ENCODE results near the gene GALR3. TPM values are rescaled to one million over a fixed set of nuclear protein-coding genes. Genes with fewer than 3 reads are reported as not detected.
A peak's percentile ranks its signal among the peaks of the same experiment; 100 is the strongest.
"Not testable (repeated sequence)": the region's sequence is repeated elsewhere in the genome, so short reads cannot be mapped to it uniquely, and the experiment has no call there.

Gene GALR3
- total RNA-seq, 5 donors from 2014 or later (not counting 1 experiment from before 2014, with no cell fraction given), result not detected

DNA sequence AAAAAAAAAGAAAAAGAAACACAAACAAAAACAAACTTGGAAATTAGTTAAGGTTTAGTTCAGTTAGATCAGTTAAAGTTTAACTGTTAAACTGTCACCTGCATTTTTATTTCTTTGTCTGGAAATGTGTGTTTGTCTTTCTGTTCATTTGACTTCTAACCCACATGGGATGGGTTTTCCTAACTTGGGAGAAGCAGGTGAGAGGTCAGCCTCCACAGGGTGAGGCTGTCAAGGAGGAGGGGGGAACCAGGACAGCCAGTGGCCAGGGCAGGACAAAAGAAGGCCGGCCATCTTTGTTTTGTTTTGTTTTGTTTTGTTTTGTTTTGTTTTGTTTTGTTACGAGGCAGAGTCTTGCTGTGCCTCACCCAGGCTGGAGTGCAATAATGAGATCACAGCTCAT lies 28.8 kb upstream of the GALR3 start:
- POLR2A ChIA-PET, result no interaction called here
- no peak for ATAC-seq (replicated peaks in 1 of 4)

DNA sequence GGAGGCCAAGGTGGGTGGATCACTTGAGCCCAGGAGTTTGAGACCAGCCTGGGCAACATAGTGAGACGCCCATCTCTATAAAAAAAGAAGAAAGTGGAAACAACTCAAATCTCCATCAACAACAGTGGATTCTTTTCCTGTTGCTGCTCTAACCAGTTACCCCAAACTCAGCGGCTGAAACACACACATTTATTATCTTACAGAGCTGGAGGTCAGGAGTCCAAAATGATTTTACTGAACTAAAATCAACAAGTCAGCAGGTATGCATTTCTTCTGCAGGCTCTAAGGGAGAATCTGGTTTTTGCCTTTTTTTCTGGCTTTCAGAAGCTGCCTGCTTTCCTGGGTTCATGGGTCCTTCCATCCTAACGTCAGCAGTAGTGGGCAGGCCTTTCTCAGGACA lies 27.1 kb upstream of the GALR3 start:
- ATAC-seq (replicated peaks in 1 of 4) (no peak), DNase-seq (no peak)
- no peaks in the 10 kb centered on the region for H3K4me1 Mint-ChIP-seq
- H3K4me3 ChIP-seq (ENCODE audit: control insufficient read depth in 1 of 2, extremely low read depth in 1 of 2, low read length in 1 of 2), result no peak overlapping the region
- H3K9me3 ChIP-seq, result no peaks in the 10 kb centered on the region
- CTCF ChIA-PET, result no interaction called here
- POLR2A ChIA-PET, result no interaction called here
- no peaks in the 10 kb centered on the region for H3K36me3 Mint-ChIP-seq
- no peaks in the 10 kb centered on the region for H3K27me3 Mint-ChIP-seq
- H3K9me3 Mint-ChIP-seq, result no peaks in the 10 kb centered on the region
- H3K4me3 Mint-ChIP-seq, result no peak overlapping the region
- no peaks in the 10 kb centered on the region for H3K4me1 ChIP-seq (ENCODE audit: control insufficient read depth in 1 of 2, extremely low read depth in 1 of 2, insufficient read depth in 2 of 2, low read length in 2 of 2)
- no peak overlapping the region for H3K27ac Mint-ChIP-seq
- WGBS (ENCODE audit: insufficient coverage), result 70% methylated on average over 2 of the region's 3 CpGs
- H3K27me3 ChIP-seq (replicated peaks in 1 of 2; ENCODE audit: control insufficient read depth in 2 of 2, extremely low read depth in 1 of 2, insufficient read depth in 2 of 2, low read length in 1 of 2), result no peaks in the 10 kb centered on the region
- H3K36me3 ChIP-seq (ENCODE audit: control insufficient read depth in 2 of 2, extremely low read depth in 1 of 2, insufficient read depth in 1 of 2, low read length in 1 of 2), result no peaks in the 10 kb centered on the region
- no peak overlapping the region for H3K27ac ChIP-seq (ENCODE audit: low read length)

More for the DNA sequence above, 28.8 kb upstream of the GALR3 start:
- Histone ChIP-seq H3K27me3 (replicated peaks in 1 of 2; ENCODE audit: control insufficient read depth in 2 of 2, extremely low read depth in 1 of 2, insufficient read depth in 2 of 2, low read length in 1 of 2) (no peaks in the 10 kb centered on the region), H3K4me1 (ENCODE audit: control insufficient read depth in 1 of 2, extremely low read depth in 1 of 2, insufficient read depth in 2 of 2, low read length in 2 of 2) (no peaks in the 10 kb centered on the region), H3K9me3 (no peaks in the 10 kb centered on the region), H3K27ac (ENCODE audit: low read length) (no peak overlapping the region), H3K4me3 (ENCODE audit: control insufficient read depth in 1 of 2, extremely low read depth in 1 of 2, low read length in 1 of 2) (no peak overlapping the region), H3K36me3 (ENCODE audit: control insufficient read depth in 2 of 2, extremely low read depth in 1 of 2, insufficient read depth in 1 of 2, low read length in 1 of 2) (no peaks in the 10 kb centered on the region)
- CTCF ChIA-PET, result no interaction called here
- H3K9me3 Mint-ChIP-seq, result no peaks in the 10 kb centered on the region
- no peak overlapping the region for H3K4me3 Mint-ChIP-seq
- 83% methylated on average over 2 of the region's 2 CpGs for WGBS (ENCODE audit: insufficient coverage)
- no peaks in the 10 kb centered on the region for H3K27me3 Mint-ChIP-seq
- H3K4me1 Mint-ChIP-seq, result no peaks in the 10 kb centered on the region
- H3K27ac Mint-ChIP-seq, result no peak overlapping the region
- no peaks in the 10 kb centered on the region for H3K36me3 Mint-ChIP-seq
- no peak for DNase-seq

DNA sequence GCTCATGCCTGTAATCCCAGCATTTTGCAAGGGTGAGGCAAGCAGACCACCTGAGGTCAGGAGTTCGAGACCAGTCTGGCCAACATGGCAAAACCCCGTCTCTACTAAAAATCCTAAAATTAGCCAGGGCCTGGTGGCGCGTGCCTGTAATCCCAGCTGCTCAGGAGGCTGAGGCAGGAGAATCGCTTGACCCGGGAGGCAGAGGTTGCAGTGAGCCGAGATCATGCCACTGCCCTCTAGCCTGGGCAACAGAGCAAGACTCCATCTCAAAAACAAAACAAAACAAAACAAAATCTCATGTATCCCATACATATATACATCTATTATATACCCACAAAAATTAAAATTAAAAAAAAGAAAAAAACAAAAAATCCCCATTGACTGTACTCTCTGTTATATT lies 25.9 kb upstream of the GALR3 start:
- ATAC-seq (replicated peaks in 1 of 4); H3K27me3 Mint-ChIP-seq; H3K4me1 Mint-ChIP-seq; H3K27ac Mint-ChIP-seq; H3K4me3 ChIP-seq (ENCODE audit: control insufficient read depth in 1 of 2, extremely low read depth in 1 of 2, low read length in 1 of 2); H3K9me3 ChIP-seq; H3K4me3 Mint-ChIP-seq; CTCF ChIA-PET; H3K36me3 Mint-ChIP-seq; DNase-seq; H3K36me3 ChIP-seq (ENCODE audit: control insufficient read depth in 2 of 2, extremely low read depth in 1 of 2, insufficient read depth in 1 of 2, low read length in 1 of 2); H3K27ac ChIP-seq (ENCODE audit: low read length); H3K27me3 ChIP-seq (replicated peaks in 1 of 2; ENCODE audit: control insufficient read depth in 2 of 2, extremely low read depth in 1 of 2, insufficient read depth in 2 of 2, low read length in 1 of 2); H3K4me1 ChIP-seq (ENCODE audit: control insufficient read depth in 1 of 2, extremely low read depth in 1 of 2, insufficient read depth in 2 of 2, low read length in 2 of 2); H3K9me3 Mint-ChIP-seq: not testable (repeated sequence)
- WGBS (ENCODE audit: insufficient coverage), result 100% methylated on average over 5 of the region's 7 CpGs
- POLR2A ChIA-PET, result interaction anchor here in 1 of 2 donors (0.6 kb wide), 1 partner anchor 9 kb away, joined by 9 read pairs; no protein-coding TSS in a partner anchor

DNA sequence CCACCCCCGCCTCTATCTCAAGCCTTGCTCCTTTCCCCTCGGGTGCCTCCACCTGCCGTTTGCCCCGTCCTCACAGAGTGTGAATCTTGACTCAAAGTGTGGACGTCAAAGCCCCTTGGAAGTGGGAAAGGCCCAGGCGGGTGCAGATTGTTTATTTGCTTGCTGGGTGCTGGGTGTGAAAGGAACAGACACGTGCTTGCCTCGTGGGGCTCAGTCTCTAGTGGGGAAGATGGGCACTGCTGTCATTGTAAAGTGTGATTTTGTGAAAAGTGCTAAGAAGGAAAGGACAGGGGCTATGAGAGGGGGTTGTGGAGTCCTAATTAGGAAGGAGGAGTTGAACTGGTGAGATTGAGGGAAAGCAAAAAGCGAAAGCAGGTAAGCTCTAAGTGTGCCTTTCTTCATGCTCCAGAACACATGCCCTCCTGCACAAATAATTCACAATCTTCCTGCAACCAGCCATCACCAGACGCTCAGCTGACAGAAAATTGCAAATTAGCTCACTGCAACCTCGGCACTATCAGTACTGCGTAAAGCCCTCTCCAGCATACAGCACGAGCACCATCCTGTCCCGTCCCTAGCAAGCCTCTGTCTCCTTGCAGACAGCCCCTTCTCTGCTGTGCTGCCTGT lies 25.2 kb upstream of the GALR3 start:
- ChIA-PET POLR2A (no interaction called here), CTCF (interaction anchor here in 1 of 2 donors (0.6 kb wide), 1 partner anchor 9 kb away, joined by 10 read pairs; no protein-coding TSS in a partner anchor)
- Mint-ChIP-seq H3K36me3 (no peaks in the 10 kb centered on the region), H3K27me3 (peaks cover 3 to 7% of the 10 kb centered on the region in 2 donors), H3K4me3 (no peak overlapping the region), H3K4me1 (peaks cover 3 to 7% (median 7%) of the 10 kb centered on the region in 3 donors), H3K27ac (no peak overlapping the region), H3K9me3 (no peaks in the 10 kb centered on the region)
- ATAC-seq (replicated peaks in 1 of 4), result no peak
- WGBS (ENCODE audit: insufficient coverage), result 79% methylated on average over 10 of the region's 14 CpGs
- DNase-seq, result no peak
- Histone ChIP-seq H3K27me3 (replicated peaks in 1 of 2; ENCODE audit: control insufficient read depth in 2 of 2, extremely low read depth in 1 of 2, insufficient read depth in 2 of 2, low read length in 1 of 2) (peaks cover 0 to 16% of the 10 kb centered on the region in 2 experiments), H3K4me1 (ENCODE audit: control insufficient read depth in 1 of 2, extremely low read depth in 1 of 2, insufficient read depth in 2 of 2, low read length in 2 of 2) (peaks cover 5 to 12% of the 10 kb centered on the region in 2 experiments), H3K27ac (ENCODE audit: low read length) (no peak overlapping the region), H3K36me3 (ENCODE audit: control insufficient read depth in 2 of 2, extremely low read depth in 1 of 2, insufficient read depth in 1 of 2, low read length in 1 of 2) (no peaks in the 10 kb centered on the region), H3K9me3 (no peaks in the 10 kb centered on the region), H3K4me3 (ENCODE audit: control insufficient read depth in 1 of 2, extremely low read depth in 1 of 2, low read length in 1 of 2) (no peak overlapping the region)

DNA sequence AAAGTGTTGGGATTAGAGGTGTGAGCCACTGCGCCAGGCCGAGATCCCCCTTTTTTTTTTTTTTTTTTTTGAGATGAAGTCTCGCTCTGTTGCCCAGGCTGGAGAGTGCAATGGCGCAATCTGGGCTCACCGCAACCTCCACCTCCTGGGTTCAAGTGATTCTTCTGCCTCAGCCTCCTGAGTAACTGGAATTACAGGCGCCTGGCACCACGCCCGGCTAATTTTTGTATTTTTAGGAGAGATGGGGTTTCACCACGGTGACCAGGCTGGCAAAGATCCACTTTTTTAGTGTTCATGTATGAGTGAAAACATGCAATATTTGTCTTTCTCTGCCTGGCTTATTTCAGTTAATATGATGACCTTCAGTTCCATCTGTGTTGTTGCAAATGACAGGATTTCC lies 23.2 kb upstream of the GALR3 start:
- Mint-ChIP-seq H3K4me1 (peaks cover 5 to 17% (median 16%) of the 10 kb centered on the region in 3 donors), H3K27me3 (peaks cover 6 to 20% of the 10 kb centered on the region in 2 donors), H3K4me3 (peak overlapping the region in 1 of 3 donors; percentile 15)
- Histone ChIP-seq H3K4me1 (ENCODE audit: control insufficient read depth in 1 of 2, extremely low read depth in 1 of 2, insufficient read depth in 2 of 2, low read length in 2 of 2) (peaks cover 6 to 30% of the 10 kb centered on the region in 2 experiments), H3K27me3 (replicated peaks in 1 of 2; ENCODE audit: control insufficient read depth in 2 of 2, extremely low read depth in 1 of 2, insufficient read depth in 2 of 2, low read length in 1 of 2) (peaks cover 0 to 36% of the 10 kb centered on the region in 2 experiments)
- ATAC-seq (replicated peaks in 1 of 4); DNase-seq; H3K36me3 Mint-ChIP-seq; H3K27ac Mint-ChIP-seq; H3K9me3 ChIP-seq; CTCF ChIA-PET; H3K27ac ChIP-seq (ENCODE audit: low read length); H3K36me3 ChIP-seq (ENCODE audit: control insufficient read depth in 2 of 2, extremely low read depth in 1 of 2, insufficient read depth in 1 of 2, low read length in 1 of 2); POLR2A ChIA-PET; H3K4me3 ChIP-seq (ENCODE audit: control insufficient read depth in 1 of 2, extremely low read depth in 1 of 2, low read length in 1 of 2); H3K9me3 Mint-ChIP-seq: not testable (repeated sequence)
- 77% methylated on average over 7 of the region's 9 CpGs for WGBS (ENCODE audit: insufficient coverage)

DNA sequence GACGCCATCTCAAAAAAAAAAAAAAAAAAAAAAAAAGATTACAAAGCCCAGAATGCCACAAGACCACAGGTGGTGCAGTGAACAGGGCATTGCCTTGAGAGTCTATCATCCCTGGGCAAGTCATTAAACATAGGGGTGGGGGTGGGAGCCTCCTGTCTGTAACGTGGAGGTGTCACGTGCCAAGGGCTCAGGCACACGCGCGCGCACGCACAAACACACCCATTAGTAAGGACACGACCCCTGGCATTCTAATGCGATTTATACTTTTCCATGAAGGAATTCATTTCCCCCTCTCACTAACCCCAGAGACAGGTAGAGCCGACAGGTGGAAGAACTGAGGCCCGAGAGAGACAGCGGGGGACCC lies 21.3 kb upstream of the GALR3 start:
- CTCF ChIA-PET, result no interaction called here
- DNase-seq (no peak), ATAC-seq (replicated peaks in 1 of 4) (peak in 1 of 4 experiments; percentile 18)
- Histone ChIP-seq H3K4me3 (ENCODE audit: control insufficient read depth in 1 of 2, extremely low read depth in 1 of 2, low read length in 1 of 2) (peak overlapping the region in 1 of 2 donors; percentile 64), H3K27me3 (replicated peaks in 1 of 2; ENCODE audit: control insufficient read depth in 2 of 2, extremely low read depth in 1 of 2, insufficient read depth in 2 of 2, low read length in 1 of 2) (peaks cover 0 to 54% of the 10 kb centered on the region in 2 experiments), H3K27ac (ENCODE audit: low read length) (no peak overlapping the region), H3K4me1 (ENCODE audit: control insufficient read depth in 1 of 2, extremely low read depth in 1 of 2, insufficient read depth in 2 of 2, low read length in 2 of 2) (peaks cover 11 to 47% of the 10 kb centered on the region in 2 experiments), H3K9me3 (no peaks in the 10 kb centered on the region), H3K36me3 (ENCODE audit: control insufficient read depth in 2 of 2, extremely low read depth in 1 of 2, insufficient read depth in 1 of 2, low read length in 1 of 2) (no peaks in the 10 kb centered on the region)
- Mint-ChIP-seq H3K36me3 (no peaks in the 10 kb centered on the region), H3K4me3 (peak overlapping the region; percentile 59 to 80 (median 67)), H3K9me3 (no peaks in the 10 kb centered on the region), H3K27ac (no peak overlapping the region), H3K4me1 (peaks cover 22 to 34% (median 31%) of the 10 kb centered on the region in 3 donors), H3K27me3 (peaks cover 12 to 35% of the 10 kb centered on the region in 2 donors)
- WGBS (ENCODE audit: insufficient coverage), result 0% methylated on average over 10 of the region's 13 CpGs
- POLR2A ChIA-PET, result no interaction called here
